Prostate gland (tissue), 2 donors: ENCODE results near the gene MICU1. TPM values are rescaled to one million over a fixed set of nuclear protein-coding genes. Genes with fewer than 3 reads are reported as not detected.

Source experiments
- DNase-seq: peaks from one replicate; pipeline ENCODE4 v3.0.0-alpha.2; 2019; ENCODE audit warnings: low spot score
- H3K27ac ChIP-seq, 2 donors: fragments of 200-600 bp; sonication (generic); 2 replicates each; pipeline ENCODE4 v1.5.1; 2017 to 2019
- H3K27me3 ChIP-seq: fragments of 200-600 bp; sonication (generic); replicated peaks from 2 replicates; pipeline ENCODE4 v1.5.1; 2019; ENCODE audit not compliant: insufficient read depth
- H3K36me3 ChIP-seq, 2 donors: fragments of 200-600 bp; sonication (generic); 1 replicate in 1 of 2; 2 replicates in 1 of 2; pipeline versions ENCODE4 v1.5.1 to v1.8.1; 2017 to 2019
- H3K4me1 ChIP-seq: fragments of 200-600 bp; sonication (generic); replicated peaks from 2 replicates; pipeline ENCODE4 v1.5.1; 2019
- H3K4me3 ChIP-seq, 2 donors: fragments of 200-600 bp; sonication (generic); 2 replicates each; pipeline ENCODE4 v1.5.1; 2017 to 2019
- H3K9me3 ChIP-seq: fragments of 200-600 bp; sonication (generic); 2 replicates; pipeline ENCODE4 v1.5.1; 2017
- CTCF ChIP-seq, 4 experiments: fragments of 200-600 bp in 2 of 4; fragments of 450-650 bp in 2 of 4; sonication (generic) in 2 of 4; IDR thresholded peaks; 1 replicate in 3 of 4; 2 replicates in 1 of 4; pipeline ENCODE4 v1.5.1; 2016 to 2019; ENCODE audit warnings: antibody characterized with exemption in 4 of 4, mild to moderate bottlenecking in 2 of 4, moderate library complexity in 2 of 4
- POLR2A ChIP-seq: fragments of 450-650 bp; IDR thresholded peaks from one replicate; pipeline ENCODE4 v1.6.1; 2016; ENCODE audit warnings: antibody characterized with exemption, mild to moderate bottlenecking
- POLR2AphosphoS5 ChIP-seq: sonication (generic); formaldehyde crosslinking; IDR thresholded peaks from one replicate; pipeline ENCODE4 v1.6.1; 2017; ENCODE audit warnings: antibody characterized with exemption
- WGBS: methylation state at CpG from one replicate; pipeline ENCODE4 v1.1.5; 2018; 5-methylcytosine and 5-hydroxymethylcytosine counted together
- intact Hi-C: fragments of 100-400 bp; cut with DNase I; formaldehyde crosslinking; loops from one replicate; pipeline ENCODE4 v1.14.2; 2022
- total RNA-seq, 2 donors: library from RNA; depleted of rRNA; stranded (reverse); fragments of >200 nt; gene quantifications; one replicate each; pipeline ENCODE4 v1.1.0, GENCODE V29; 2016

MICU1 gene
- total RNA-seq, 2 donors from 2014 or later, result 41.0 to 42.0 TPM

- Histone ChIP-seq H3K9me3 (no peaks in the 10 kb centered on the region), H3K36me3 (no peaks in the 10 kb centered on the region), H3K4me1 (peaks cover 35% of the 10 kb centered on the region), H3K4me3 (no peak overlapping the region), H3K27me3 (no peaks in the 10 kb centered on the region), H3K27ac (peak overlapping the region; percentile 86 to 87)
- WGBS, result 61% methylated on average over 18 of the region's 18 CpGs
- DNase-seq, result no peak
- no peak for TF ChIP-seq POLR2AphosphoS5
- TF ChIP-seq CTCF (IDR thresholded peaks at IDR 0.05), result no peak
- no peak for TF ChIP-seq POLR2A
- intact Hi-C loops, result loop anchor here (2.0 to 5.0 kb wide), 2 partner anchors 62 to 209 kb away; no protein-coding TSS in a partner anchor
Observed at GRCh38 chr10:72336259-72337038, 289.4 kb downstream of the MICU1 start.

- intact Hi-C loops, result loop anchor here (2.0 to 5.0 kb wide), 2 partner anchors 61 to 208 kb away; no protein-coding TSS in a partner anchor
- TF ChIP-seq CTCF (IDR thresholded peaks at IDR 0.05), result no peak
- peak; percentile 30 for TF ChIP-seq POLR2A
- TF ChIP-seq POLR2AphosphoS5, result peak; percentile 17
- H3K36me3 ChIP-seq, result no peaks in the 10 kb centered on the region
- H3K4me1 ChIP-seq, result peaks cover 40% of the 10 kb centered on the region
- 57% methylated on average over 20 of the region's 20 CpGs for WGBS
- H3K27ac ChIP-seq, result peak overlapping the region; percentile 86 to 87
- H3K4me3 ChIP-seq, result no peak overlapping the region
- H3K9me3 ChIP-seq, result no peaks in the 10 kb centered on the region
- H3K27me3 ChIP-seq, result no peaks in the 10 kb centered on the region
- DNase-seq, result no peak
Observed at GRCh38 chr10:72335394-72336258, 290.3 kb downstream of the MICU1 start.

GRCh38 chr10:72334825-72335393, 291.0 kb downstream of the MICU1 start:
- no peaks in the 10 kb centered on the region for H3K36me3 ChIP-seq

More at GRCh38 chr10:72334825-72335393, 291.0 kb downstream of the MICU1 start:
- WGBS, result 7% methylated on average over 14 of the region's 16 CpGs
- no peak for TF ChIP-seq POLR2A
- peak in 1 of 4 experiments; percentile 28 for TF ChIP-seq CTCF (IDR thresholded peaks at IDR 0.05)
- TF ChIP-seq POLR2AphosphoS5, result peak; percentile 89
- Histone ChIP-seq H3K4me1 (peaks cover 40% of the 10 kb centered on the region), H3K4me3 (no peak overlapping the region), H3K27ac (peak overlapping the region; percentile 86 to 87), H3K9me3 (no peaks in the 10 kb centered on the region), H3K27me3 (no peaks in the 10 kb centered on the region)
- intact Hi-C loops, result loop anchor here (5.0 kb wide), 2 partner anchors 118 to 208 kb away; partner anchors contain the start of genes ANAPC16 and ASCC1
- DNase-seq, result peak; percentile 68
